ENCODE measurements around the gene AMN.

AMN gene

DNA sequence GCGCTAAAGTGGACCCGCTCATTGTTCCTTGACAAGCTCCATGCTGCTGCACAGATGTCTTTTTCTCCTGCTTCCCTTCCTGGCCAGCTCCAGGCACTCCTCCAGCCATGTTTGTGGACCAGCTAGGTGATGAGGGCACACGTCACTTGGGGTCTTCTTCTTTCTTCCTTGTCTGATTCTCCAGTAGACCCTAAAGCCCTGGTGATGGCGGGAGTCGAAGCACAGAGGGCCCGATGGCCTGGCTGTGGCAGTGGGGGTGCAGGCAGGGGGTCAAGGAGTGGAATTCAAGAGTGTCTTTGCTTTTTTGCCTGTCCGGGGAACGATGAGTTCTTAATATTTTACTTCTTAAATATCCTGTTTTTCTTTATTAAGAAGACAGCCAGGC lies 23.0 kb upstream of the AMN start:
- no peak for DNase-seq

GRCh38 chr14:102900631-102901571 lies 21.6 kb upstream of the AMN start:
- no peak for DNase-seq

DNA sequence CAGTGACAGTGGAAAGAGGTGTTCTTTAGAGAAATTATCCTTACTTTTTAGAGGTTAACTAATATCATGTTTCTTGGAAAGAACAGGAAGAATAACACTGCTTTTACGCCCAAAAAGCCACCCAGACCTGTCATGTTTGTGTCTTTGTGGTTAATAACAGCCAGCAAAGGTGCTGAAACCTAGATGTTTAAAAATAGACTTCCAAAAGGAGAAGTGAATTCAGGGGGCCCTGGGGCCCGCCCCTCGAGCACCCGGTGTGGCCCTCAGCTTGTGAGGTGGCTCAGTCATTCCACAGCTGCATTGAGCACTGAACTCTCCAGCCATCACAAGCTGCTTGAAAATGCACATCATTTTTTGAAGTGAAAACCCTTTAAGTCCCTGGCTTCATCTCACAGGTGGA lies 20.8 kb upstream of the AMN start:
- no peak for DNase-seq

DNA sequence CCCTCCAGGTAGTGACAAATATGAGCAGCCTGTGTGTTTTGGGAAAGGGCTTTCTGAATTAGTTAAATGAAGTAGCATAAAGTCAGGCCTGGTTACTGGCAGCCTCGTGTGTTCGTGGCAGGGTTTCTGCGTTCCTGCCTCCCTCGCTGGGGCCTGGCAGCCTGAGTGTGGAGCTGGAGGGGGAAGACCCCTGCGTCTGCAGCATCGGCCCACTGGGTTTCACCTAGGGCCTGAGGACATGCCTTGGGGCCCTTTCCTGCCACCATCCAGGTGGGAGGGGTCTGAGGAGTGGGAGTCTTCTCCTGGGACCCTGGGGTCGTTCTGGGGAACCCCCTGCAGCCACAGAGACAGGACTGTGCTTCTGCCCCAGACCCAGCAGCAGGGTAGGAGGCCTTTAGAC lies 20.4 kb upstream of the AMN start:
- DNase-seq: no peak

DNA sequence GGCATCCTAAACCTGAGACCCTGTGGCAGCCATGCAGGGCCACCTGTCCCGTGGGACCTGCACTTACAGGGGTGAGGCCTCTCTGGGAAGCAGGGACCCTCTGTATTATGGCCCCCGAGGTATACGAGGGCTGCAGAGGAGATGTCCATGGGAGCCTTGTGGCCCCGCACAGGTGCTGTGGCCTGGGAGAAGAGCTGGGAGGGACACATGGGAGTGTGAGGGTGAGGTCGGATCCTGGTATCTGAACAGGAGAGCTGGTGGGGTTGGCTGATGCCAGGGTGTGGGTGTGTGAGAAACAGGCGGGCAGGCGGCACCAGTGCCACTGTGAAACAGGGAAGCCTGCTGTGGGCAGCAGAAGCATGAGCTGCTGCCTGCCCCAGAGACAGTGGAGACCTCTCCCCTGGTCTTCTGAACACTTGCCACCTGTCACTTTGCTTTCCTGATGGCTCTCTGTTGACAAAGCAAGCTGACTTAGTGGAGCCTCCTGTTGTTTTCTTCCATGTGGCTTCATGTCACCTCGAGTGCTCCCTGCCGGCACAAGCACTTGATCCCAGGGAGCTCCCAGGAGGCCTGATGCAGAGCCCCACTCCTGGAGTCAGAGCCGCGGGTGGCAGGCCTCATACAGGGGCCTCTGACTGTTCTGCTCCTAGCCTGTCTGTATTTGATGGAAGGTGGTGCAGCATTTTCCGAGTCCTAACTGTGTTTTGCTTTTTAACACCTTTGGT lies 19.8 kb upstream of the AMN start:
- DNase-seq: no peak

- DNase-seq: no peak
Measured at GRCh38 chr14:102903248-102903888, 19.1 kb upstream of the AMN start.

- no peak for DNase-seq
Measured at GRCh38 chr14:102903889-102904512, 18.5 kb upstream of the AMN start.

DNA sequence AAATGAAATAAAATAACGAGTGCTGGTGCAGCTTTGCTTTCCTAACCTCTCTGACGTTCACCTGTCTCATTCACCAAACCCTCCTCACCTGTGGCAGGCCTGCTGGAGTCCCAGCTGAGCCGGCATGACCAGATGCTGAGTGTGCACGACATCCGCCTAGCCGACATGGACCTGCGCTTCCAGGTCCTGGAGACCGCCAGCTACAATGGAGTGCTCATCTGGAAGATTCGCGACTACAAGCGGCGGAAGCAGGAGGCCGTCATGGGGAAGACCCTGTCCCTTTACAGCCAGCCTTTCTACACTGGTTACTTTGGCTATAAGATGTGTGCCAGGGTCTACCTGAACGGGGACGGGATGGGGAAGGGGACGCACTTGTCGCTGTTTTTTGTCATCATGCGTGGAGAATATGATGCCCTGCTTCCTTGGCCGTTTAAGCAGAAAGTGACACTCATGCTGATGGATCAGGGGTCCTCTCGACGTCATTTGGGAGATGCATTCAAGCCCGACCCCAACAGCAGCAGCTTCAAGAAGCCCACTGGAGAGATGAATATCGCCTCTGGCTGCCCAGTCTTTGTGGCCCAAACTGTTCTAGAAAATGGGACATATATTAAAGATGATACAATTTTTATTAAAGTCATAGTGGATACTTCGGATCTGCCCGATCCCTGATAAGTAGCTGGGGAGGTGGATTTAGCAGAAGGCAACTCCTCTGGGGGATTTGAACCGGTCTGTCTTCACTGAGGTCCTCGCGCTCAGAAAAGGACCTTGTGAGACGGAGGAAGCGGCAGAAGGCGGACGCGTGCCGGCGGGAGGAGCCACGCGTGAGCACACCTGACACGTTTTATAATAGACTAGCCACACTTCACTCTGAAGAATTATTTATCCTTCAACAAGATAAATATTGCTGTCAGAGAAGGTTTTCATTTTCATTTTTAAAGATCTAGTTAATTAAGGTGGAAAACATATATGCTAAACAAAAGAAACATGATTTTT lies 17.1 kb upstream of the AMN start:
- no peak for DNase-seq

DNA sequence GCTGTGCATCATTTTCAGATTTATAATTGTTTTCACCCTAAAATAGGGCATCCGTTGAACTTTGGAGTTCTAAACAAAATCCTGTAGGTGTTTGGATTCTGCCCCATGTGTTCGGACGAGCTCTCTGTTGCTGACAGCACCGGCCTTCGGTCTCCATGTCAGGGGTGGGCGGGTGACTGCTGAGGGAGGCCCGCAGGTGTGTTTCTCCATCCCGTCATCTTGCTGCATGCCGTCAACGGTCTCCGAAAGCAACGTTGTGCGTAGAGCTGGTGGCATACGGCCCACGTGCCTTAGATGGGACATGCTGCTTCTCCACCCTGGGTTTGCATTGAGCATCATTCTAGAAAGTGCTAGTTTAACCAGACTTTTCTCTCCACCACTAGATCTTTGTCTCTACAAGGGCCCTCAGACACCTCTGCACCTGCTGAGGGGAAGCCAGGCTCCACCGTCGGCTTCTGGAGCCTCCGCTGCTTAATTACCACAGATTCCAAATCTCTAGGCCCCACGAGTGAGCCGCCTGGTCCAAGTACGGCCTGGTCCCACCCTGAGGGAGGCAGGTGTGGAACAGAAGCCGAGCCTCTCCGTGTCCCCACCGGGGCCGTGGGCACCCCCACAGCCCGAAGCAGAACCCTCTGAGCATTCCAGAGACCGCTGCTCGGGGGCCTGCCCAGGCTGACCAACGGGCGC lies 15.7 kb upstream of the AMN start:
- no peak for DNase-seq

DNA sequence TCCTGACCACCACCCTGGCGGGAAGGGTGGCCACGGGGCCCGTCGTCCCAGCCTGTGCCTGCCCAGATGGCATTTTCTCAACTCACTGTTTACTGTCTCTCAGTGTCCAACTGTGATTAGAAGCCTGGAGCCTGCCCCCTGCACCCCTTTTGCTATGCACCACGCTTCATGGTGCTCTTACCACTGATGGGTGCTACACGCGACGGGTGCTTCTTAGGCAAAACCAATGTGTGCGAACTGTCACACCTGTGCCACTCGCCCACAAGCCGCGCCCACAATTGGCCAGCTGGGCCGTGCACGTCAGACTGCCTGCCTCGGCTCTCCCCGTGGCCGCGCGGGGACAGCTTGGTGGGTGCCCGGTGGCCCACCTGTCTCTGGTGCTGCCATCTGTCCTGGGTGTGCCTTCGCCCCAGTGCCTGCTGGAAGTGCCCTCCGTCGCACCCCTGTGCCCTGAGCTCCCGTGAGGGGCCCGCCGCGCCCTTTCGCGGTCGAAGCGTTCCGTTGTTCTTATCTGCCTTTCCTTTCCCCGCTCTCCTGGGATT lies 15.1 kb upstream of the AMN start:
- no peak for DNase-seq

GRCh38 chr14:102907980-102908730 lies 14.3 kb upstream of the AMN start:
- DNase-seq: no peak

DNA sequence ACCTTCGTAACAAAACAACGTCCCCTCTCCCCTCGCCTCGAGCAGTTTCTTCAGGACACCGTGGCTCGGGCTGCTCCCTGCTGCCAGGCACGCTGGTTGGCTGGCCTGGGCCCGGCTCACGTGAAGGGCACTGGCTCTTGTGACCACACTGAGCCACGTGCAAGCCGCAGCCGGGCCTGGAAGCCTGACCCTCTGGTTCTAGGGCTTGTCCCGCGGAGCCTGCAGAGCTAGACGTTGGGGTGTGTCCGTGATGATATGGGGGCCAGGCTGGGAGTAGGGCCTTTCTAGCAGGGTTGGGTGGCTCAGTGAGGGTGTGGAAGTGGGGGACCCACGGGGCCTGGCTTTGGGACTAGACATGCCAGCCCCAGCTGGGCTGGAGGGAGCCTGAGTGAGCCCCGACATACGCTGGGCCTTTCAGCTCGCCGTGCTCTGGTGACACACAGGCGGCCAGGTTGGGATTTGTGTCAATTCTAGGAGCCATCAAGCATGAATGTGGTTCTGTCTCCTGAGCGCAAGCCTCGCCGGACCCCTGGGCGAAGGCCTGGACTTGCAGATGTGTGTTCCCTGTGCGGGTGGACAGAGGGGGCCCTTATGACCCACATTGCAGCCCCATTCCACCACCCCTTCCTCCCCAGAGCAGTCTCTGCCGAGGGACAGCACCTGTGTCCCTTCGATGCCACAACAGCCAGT lies 13.6 kb upstream of the AMN start:
- no peak for DNase-seq

GRCh38 chr14:102909462-102909861 lies 13.0 kb upstream of the AMN start:
- no peak for DNase-seq

GRCh38 chr14:102909911-102910310 lies 12.6 kb upstream of the AMN start:
- no peak for DNase-seq

GRCh38 chr14:102910442-102910841 lies 12.0 kb upstream of the AMN start:
- no peak for DNase-seq

DNA sequence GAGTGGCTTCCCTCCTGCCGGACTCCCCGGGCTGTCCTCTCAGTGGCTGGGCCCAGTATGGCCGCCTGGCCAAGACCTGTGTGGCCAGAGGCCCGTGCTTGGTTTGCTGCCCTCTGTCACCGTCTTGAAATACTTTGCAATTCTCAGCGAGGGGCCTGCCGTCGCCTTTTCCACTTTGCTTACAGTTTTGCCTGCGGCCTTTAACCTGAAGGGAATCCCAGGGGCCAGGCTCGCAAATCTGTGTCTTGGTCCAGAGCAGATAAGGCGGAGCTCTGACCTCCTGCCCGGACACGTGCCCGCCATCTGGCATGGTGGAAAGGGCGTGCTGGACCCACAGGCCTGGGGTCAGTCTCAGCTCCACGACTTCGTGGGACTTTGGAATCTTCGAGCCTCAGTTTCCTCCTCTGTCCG lies 10.9 kb upstream of the AMN start:
- DNase-seq: no peak

DNA sequence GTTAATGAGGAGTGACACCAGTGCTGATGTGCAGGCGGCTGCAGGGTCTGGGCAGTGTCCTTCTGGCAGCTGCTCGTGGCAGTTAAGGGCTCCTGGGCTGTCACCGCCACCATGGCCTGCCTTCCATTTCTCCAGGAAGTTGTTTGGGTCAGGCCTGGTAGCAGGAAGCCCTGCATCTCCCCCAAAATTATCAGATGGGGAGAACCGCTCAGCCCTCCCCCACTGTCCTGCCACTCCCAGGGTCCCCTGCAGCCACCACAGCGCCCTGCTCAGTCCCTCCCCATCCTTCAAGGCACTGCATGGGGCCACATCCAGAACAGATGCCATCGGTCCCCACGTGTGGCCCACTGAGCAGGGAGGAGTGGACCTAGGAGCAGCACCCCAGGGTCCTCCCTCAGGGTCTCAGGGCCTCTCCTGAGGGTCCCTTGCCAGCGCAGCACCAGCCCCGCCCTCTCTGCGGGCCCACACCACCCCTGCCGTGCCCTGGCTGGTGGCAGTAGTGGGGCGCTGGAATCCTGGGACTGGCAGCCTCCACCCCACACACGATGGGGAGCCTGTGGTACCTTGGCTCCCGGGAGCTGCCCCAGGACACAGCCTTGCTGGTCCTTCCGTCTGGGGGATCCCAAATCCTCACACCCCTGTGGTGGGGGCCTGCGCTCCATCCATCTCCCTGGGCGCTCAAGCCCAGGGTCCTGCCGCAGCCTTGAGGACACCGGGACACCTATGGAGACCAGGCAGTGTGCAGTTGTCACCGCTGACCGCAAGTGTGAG lies 10.3 kb upstream of the AMN start:
- no peak for DNase-seq

- no peak for DNase-seq
Measured at GRCh38 chr14:102913341-102914211, 8.9 kb upstream of the AMN start.
